H9 (cell line): ENCODE measurements around the gene SPP1. TPM values are rescaled to one million over a fixed set of nuclear protein-coding genes. Genes with fewer than 3 reads are reported as not detected.

ENCODE experiments used
- DNase-seq: peaks from one replicate; pipeline ENCODE4 v3.0.0-alpha.2; 2017
- H2AFZ ChIP-seq: one replicate; pipeline ENCODE4 v1.6.1; 2013; ENCODE audit warnings: mild to moderate bottlenecking, low read length, control low read depth, moderate library complexity
- H2AK5ac ChIP-seq: 2 replicates; pipeline ENCODE4 v1.6.1; 2013; ENCODE audit warnings: low read length, control low read depth, mixed read lengths; ENCODE audit not compliant: insufficient read length
- H2BK120ac ChIP-seq: one replicate; pipeline ENCODE4 v1.6.1; 2013; ENCODE audit warnings: low read depth, mild to moderate bottlenecking, low read length, control low read depth, inconsistent platforms; ENCODE audit not compliant: poor library complexity, severe bottlenecking
- H2BK12ac ChIP-seq: 2 replicates; pipeline ENCODE4 v1.6.1; 2013; ENCODE audit warnings: low read length, control low read depth, mixed read lengths, low read depth; ENCODE audit not compliant: insufficient read length
- H2BK15ac ChIP-seq: 2 replicates; pipeline ENCODE4 v1.6.1; 2013; ENCODE audit warnings: low read depth, low read length, control low read depth
- H2BK20ac ChIP-seq: one replicate; pipeline ENCODE4 v1.6.1; 2013; ENCODE audit warnings: low read depth, mild to moderate bottlenecking, low read length, control low read depth, inconsistent platforms; ENCODE audit not compliant: poor library complexity, severe bottlenecking
- H2BK5ac ChIP-seq: 2 replicates; pipeline ENCODE4 v1.6.1; 2013; ENCODE audit warnings: low read length, control low read depth, mixed read lengths; ENCODE audit not compliant: insufficient read length
- H3K14ac ChIP-seq: 2 replicates; pipeline ENCODE4 v1.6.1; 2013; ENCODE audit warnings: low read length, control low read depth; ENCODE audit not compliant: insufficient read depth
- H3K18ac ChIP-seq: 2 replicates; pipeline ENCODE4 v1.6.1; 2013; ENCODE audit warnings: low read depth, mild to moderate bottlenecking, mixed read lengths, low read length, control low read depth; ENCODE audit not compliant: insufficient read length
- H3K23ac ChIP-seq: 2 replicates; pipeline ENCODE4 v1.6.1; 2013; ENCODE audit warnings: low read length, control low read depth, mixed read lengths, low read depth; ENCODE audit not compliant: insufficient read length
- H3K23me2 ChIP-seq: 2 replicates; pipeline ENCODE4 v1.6.1; 2013; ENCODE audit warnings: low read depth, mild to moderate bottlenecking, mixed read lengths, low read length, control low read depth; ENCODE audit not compliant: insufficient read length, poor library complexity, severe bottlenecking
- H3K27ac ChIP-seq: 2 replicates; pipeline ENCODE4 v1.5.1; 2013; ENCODE audit warnings: low read length, control low read depth, mixed read lengths, low read depth; ENCODE audit not compliant: insufficient read length
- H3K27me3 ChIP-seq: 2 replicates; pipeline ENCODE4 v1.6.1; 2013; ENCODE audit warnings: low read length, control low read depth, inconsistent platforms; ENCODE audit not compliant: insufficient read depth
- H3K4ac ChIP-seq: 2 replicates; pipeline ENCODE4 v1.6.1; 2013; ENCODE audit warnings: low read depth, mild to moderate bottlenecking, control low read depth, inconsistent platforms, low read length, moderate library complexity
- H3K4me1 ChIP-seq: 2 replicates; pipeline ENCODE4 v1.6.1; 2013; ENCODE audit warnings: low read length, control low read depth, inconsistent platforms; ENCODE audit not compliant: insufficient read depth
- H3K4me2 ChIP-seq: 2 replicates; pipeline ENCODE4 v1.6.1; 2013; ENCODE audit warnings: low read length, control low read depth, mixed read lengths; ENCODE audit not compliant: insufficient read length, insufficient read depth
- H3K56ac ChIP-seq: 2 replicates; pipeline ENCODE4 v1.6.1; 2013; ENCODE audit warnings: low read depth, mild to moderate bottlenecking, mixed read lengths, low read length, control low read depth; ENCODE audit not compliant: insufficient read length
- H3K79me1 ChIP-seq: 2 replicates; pipeline ENCODE4 v1.6.1; 2013; ENCODE audit warnings: low read depth, mild to moderate bottlenecking, moderate library complexity, low read length, control low read depth, inconsistent platforms; ENCODE audit not compliant: insufficient read depth, poor library complexity, severe bottlenecking
- H3K79me2 ChIP-seq: 2 replicates; pipeline ENCODE4 v1.6.1; 2013; ENCODE audit warnings: low read length, control low read depth, inconsistent platforms; ENCODE audit not compliant: insufficient read depth
- H3K9ac ChIP-seq: 2 replicates; pipeline ENCODE4 v1.6.1; 2013; ENCODE audit warnings: low read length, control low read depth, mixed read lengths; ENCODE audit not compliant: insufficient read length; ENCODE audit errors: extremely low read depth
- H3K9me3 ChIP-seq: one replicate; pipeline ENCODE4 v1.6.1; 2013; ENCODE audit warnings: low read depth, low read length, inconsistent platforms; ENCODE audit not compliant: control insufficient read depth
- H3T11ph ChIP-seq: one replicate; pipeline ENCODE4 v1.6.1; 2013; ENCODE audit warnings: mild to moderate bottlenecking, low read length, control low read depth, inconsistent platforms
- H4K20me1 ChIP-seq: one replicate; pipeline ENCODE4 v1.6.1; 2013; ENCODE audit not compliant: control insufficient read depth, insufficient read length, insufficient read depth
- H4K5ac ChIP-seq: 2 replicates; pipeline ENCODE4 v1.6.1; 2013; ENCODE audit warnings: low read depth, mild to moderate bottlenecking, mixed read lengths, low read length, control low read depth; ENCODE audit not compliant: insufficient read length
- H4K8ac ChIP-seq: replicated peaks from 2 replicates; pipeline ENCODE4 v1.6.1; 2013; ENCODE audit warnings: low read length, control low read depth, mixed read lengths, low read depth; ENCODE audit not compliant: insufficient read length
- H4K91ac ChIP-seq: 2 replicates; pipeline ENCODE4 v1.6.1; 2013; ENCODE audit warnings: low read depth, mild to moderate bottlenecking, moderate library complexity, mixed read lengths, low read length, control low read depth; ENCODE audit not compliant: insufficient read length
- H3K27ac Mint-ChIP-seq, 3 experiments: 2 replicates in 2 of 3; 3 replicates in 1 of 3; pipeline ENCODE4 v1.8.0; 2020 to 2021; ENCODE audit warnings: mixed read lengths in 3 of 3, mild to moderate bottlenecking in 1 of 3, moderate library complexity in 1 of 3
- H3K27me3 Mint-ChIP-seq: 2 replicates; pipeline ENCODE4 v1.8.0; 2021; ENCODE audit warnings: low read depth, mild to moderate bottlenecking, moderate library complexity, mixed read lengths
- H3K36me3 Mint-ChIP-seq, 3 experiments: 2 replicates in 2 of 3; 3 replicates in 1 of 3; pipeline ENCODE4 v1.8.0; 2020 to 2021; ENCODE audit warnings: low read depth in 3 of 3, mixed read lengths in 3 of 3; ENCODE audit not compliant: insufficient read depth in 1 of 3
- H3K4me1 Mint-ChIP-seq, 2 experiments: 2 replicates each; pipeline ENCODE4 v1.8.0; 2020; ENCODE audit warnings: mixed read lengths in 2 of 2
- H3K4me3 Mint-ChIP-seq, 2 experiments: 2 replicates in 1 of 2; 3 replicates in 1 of 2; pipeline ENCODE4 v1.8.0; 2020 to 2021; ENCODE audit warnings: mild to moderate bottlenecking in 2 of 2, mixed read lengths in 2 of 2, moderate library complexity in 1 of 2
- H3K9me3 Mint-ChIP-seq, 2 experiments: 2 replicates in 1 of 2; 3 replicates in 1 of 2; pipeline ENCODE4 v1.8.0; 2020; ENCODE audit warnings: mild to moderate bottlenecking in 2 of 2, mixed read lengths in 2 of 2, moderate library complexity in 1 of 2
- CTCF ChIP-seq: fragments of 200-600 bp; sonication (generic); conservative IDR thresholded peaks from 3 replicates; pipeline ENCODE4 v1.8.0; 2021; ENCODE audit warnings: antibody characterized with exemption, mild to moderate bottlenecking
- WGBS: extraction: QIAGEN DNeasy Blood & Tissue Kit; methylation state at CpG from one replicate; pipeline ENCODE4 v1.1.7; 2013; ENCODE audit warnings: missing lambda C conversion rate, low lambda C conversion rate, mixed read lengths; ENCODE audit not compliant: insufficient read length; ENCODE audit errors: extremely low coverage; 5-methylcytosine and 5-hydroxymethylcytosine counted together
- total RNA-seq: library from RNA; stranded (reverse); gene quantifications from 2 replicates; pipeline ENCODE4 v1.2.1, GENCODE V29; 2021

The SPP1 gene
- total RNA-seq, 1 experiment from 2014 or later: 13.2 TPM

GRCh38 chr4:87931932-87932331, 43.6 kb upstream of the SPP1 start:
- Histone ChIP-seq H3K27me3 (no peaks in the 10 kb centered on the region), H3K27ac (no peak overlapping the region), H3T11ph (no peak overlapping the region), H3K23me2 (no peaks in the 10 kb centered on the region), H3K9ac (no peak overlapping the region), H2AK5ac (no peak overlapping the region), H3K79me2 (no peaks in the 10 kb centered on the region), H3K23ac (no peak overlapping the region), H4K20me1 (no peaks in the 10 kb centered on the region), H2BK15ac (no peak overlapping the region), H4K8ac (no peak overlapping the region), H3K4me2 (no peak overlapping the region), H3K9me3 (no peaks in the 10 kb centered on the region), H3K56ac (no peak overlapping the region), H3K79me1 (no peaks in the 10 kb centered on the region), H2BK5ac (no peak overlapping the region), H3K18ac (no peak overlapping the region), H2BK20ac (no peak overlapping the region), H4K5ac (no peak overlapping the region), H3K4me1 (no peaks in the 10 kb centered on the region; the same call in 1 of the 2 replicates), H2BK12ac (no peak overlapping the region), H2BK120ac (no peak overlapping the region), H3K4ac (no peak overlapping the region), H2AFZ (no peak overlapping the region), H3K14ac (no peak overlapping the region), H4K91ac (no peak overlapping the region)
- Mint-ChIP-seq H3K36me3 (peaks cover 26 to 34% (median 32%) of the 10 kb centered on the region in 3 experiments), H3K4me1 (peaks cover 24 to 33% of the 10 kb centered on the region in 2 experiments), H3K9me3 (no peaks in the 10 kb centered on the region), H3K27ac (no peak overlapping the region), H3K27me3 (0 out of 2 replicates have a peak, but pooled peaks cover 2% of the 10 kb centered on the region), H3K4me3 (no peak overlapping the region)
- DNase-seq: no peak
- WGBS: no CpG with 5 or more reads among the region's 1 CpG
- TF ChIP-seq CTCF: no peak
